SK-N-SH treated with all-trans-retinoic acid at 6 μM for 48 hours (cell line): ENCODE results near the gene FREM3.

Source experiments
- BACH2 ChIP-seq: fragments of 250-450 bp; sonication (Bioruptor Pico); IDR thresholded peaks from 2 replicates; pipeline ENCODE4 v1.9.0; 2021; ENCODE audit warnings: mild to moderate bottlenecking, borderline replicate concordance
- GLIS3 ChIP-seq: fragments of 250-450 bp; sonication (Bioruptor Pico); IDR thresholded peaks from 2 replicates; pipeline ENCODE4 v1.5.0; 2020; ENCODE audit warnings: mild to moderate bottlenecking, moderate library complexity
- OSR1 ChIP-seq: fragments of 250-450 bp; sonication (Bioruptor Pico); IDR thresholded peaks from 2 replicates; pipeline ENCODE4 v1.8.0; 2022; ENCODE audit warnings: moderate library complexity, mild to moderate bottlenecking, inconsistent platforms
- PATZ1 ChIP-seq: fragments of 250-450 bp; sonication (Bioruptor Pico); IDR thresholded peaks from 2 replicates; pipeline ENCODE4 v1.8.0; 2020; ENCODE audit warnings: mild to moderate bottlenecking, moderate library complexity, borderline replicate concordance
- ZNF8 ChIP-seq: fragments of 450-650 bp; formaldehyde crosslinking; IDR thresholded peaks from 2 replicates; pipeline ENCODE4 v1.5.0; 2020; ENCODE audit warnings: mild to moderate bottlenecking, moderate library complexity

- TF ChIP-seq ZNF8 (CRISPR knock-in tag) (no peak), OSR1 (CRISPR knock-in tag) (no peak), BACH2 (no peak), PATZ1 (CRISPR knock-in tag) (no peak), GLIS3 (no peak)
These were observed 91.0 kb downstream of the FREM3 start for GRCh38 chr4:143609492-143609891.
